Activated CD8-positive, alpha-beta memory T cell treated with anti-CD3 and anti-CD28 coated beads for 1 hour (primary cell): Measurements from ENCODE around the gene IKZF2.

Source experiments
- DNase-seq, 2 donors: peaks; one replicate each; pipeline ENCODE4 v3.0.0-alpha.2; 2020; ENCODE audit warnings: low read depth in 1 of 2; ENCODE audit errors: extremely low read depth in 1 of 2

IKZF2 gene

DNA sequence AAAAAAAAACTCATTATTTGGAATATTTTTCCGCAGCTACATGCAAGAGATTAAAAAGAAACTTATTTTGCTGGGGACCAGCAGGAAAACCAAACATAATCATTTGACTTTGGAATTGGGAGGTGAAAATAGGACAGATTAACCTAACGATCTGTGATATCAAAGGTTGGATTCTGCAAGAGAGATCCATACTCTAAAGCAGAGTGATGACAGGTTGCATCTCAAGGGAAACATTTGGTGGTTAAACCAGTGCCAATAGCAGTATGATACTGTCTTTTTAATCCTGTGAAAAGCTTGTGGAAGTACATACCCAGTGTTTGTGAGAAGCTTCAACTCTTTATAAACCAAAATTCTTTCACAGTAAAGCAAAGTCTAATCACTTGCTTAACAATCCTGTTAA is 5.3 kb upstream of the IKZF2 start:
- no peak for DNase-seq

DNA sequence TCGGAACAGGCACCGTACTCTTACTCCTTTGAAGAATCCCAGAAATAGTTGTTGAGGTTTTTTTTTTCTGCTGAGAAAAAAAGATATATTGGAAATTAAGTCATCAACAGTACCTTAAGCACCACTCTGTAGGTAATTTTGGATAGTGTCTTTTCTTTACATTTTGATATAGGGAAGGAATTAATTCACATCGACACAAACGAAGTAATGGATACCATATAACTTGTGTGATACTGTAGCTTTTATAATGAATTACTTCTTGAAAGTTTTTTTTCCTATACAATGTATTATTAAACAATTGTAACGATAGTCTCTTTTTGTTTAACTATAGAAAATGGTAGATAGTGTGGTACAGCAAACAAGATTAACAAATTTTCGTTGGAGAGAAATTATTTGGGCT is 1.5 kb upstream of the IKZF2 start:
- no peak for DNase-seq

DNA sequence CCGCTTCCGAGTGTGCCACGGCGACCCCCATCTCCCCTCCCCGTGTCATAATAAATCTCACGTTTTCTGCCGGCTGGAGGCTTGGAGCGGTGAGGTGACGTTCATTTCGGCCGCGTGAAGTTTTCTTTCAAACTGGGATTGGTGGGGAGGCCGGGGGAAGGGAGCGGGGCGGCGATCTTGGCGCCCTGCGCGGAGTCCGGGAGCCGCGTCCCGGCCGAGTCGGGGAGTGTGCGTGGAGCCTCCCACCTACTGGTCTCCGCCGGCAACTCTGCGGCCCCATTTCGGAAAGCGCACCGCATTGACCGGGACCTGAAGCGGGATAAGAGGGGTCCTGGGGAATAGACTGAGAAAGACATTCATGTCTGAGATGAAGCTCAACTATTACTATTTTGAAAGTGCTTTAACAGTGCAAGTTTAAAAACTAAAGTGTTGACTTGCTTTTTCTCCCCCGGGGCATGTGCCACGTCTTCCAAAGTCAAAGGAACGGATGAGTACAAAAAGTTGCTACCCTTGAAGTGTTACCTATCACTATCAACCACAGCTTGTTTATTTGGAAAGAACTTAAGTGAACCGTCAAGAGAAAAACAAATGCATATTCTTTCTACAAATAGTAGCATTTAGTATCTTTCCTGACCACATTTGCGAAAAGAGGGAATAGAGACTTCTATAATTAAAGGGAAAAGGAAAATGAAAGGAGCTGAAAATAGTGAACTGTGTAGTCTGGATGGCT is 818 bp upstream of the IKZF2 start:
- peak in 1 of 2 donors; percentile 14 for DNase-seq

DNA sequence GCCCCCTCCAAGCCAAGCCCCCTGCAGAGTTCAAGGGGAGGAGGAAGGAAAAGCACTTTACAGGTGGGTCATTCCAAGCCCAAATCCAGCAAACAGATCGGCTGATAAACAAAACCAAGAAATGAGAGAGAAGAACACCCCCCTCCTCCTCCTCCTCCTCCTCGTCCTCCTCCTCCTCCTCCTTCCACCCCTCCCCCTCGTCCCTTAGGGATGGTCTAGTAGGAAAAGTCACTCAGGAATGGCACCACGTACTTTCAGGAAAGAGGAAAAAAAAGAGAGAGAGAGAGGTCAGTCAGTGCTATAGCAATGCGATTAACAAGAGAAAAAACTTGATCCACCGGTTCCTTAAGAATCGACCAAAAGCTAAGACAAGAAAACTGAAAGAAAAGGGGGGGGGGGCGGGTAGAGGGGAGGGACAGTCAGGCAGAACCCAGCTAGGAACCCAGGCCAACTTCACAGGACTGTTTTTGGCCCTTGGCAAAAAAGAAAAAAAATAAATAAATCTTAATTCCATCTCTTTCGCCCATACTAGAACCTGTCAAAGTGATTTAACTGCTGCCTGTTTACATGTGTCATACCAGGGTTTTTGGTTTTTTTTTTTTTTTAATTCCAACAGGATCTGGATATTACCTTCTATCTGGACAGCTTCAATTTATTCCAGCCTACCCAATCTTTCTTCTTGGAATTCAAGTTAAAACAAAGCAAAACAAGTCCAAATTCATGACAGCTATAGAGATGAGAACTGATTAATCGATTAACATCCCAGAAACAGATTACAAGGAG is 906 bp downstream of the IKZF2 start:
- DNase-seq: no peak

DNA sequence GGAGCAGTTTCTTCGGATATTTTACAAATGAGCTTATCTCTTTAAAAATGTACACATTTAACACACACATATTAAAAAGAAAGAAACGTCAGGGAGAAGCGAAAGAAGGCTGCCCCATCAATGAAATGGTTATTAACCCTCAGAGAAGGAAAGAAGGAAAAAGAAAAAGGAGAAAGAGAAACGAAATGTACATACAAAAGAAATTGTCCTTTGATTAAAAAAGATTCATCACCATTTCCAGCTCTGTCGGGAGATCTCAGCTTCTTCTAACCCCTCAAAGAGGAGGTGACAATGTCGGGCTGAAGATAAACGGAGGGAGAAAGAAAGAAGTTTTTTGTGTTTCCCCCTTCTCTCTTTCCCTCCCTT is 1.5 kb downstream of the IKZF2 start:
- DNase-seq: no peak

DNA sequence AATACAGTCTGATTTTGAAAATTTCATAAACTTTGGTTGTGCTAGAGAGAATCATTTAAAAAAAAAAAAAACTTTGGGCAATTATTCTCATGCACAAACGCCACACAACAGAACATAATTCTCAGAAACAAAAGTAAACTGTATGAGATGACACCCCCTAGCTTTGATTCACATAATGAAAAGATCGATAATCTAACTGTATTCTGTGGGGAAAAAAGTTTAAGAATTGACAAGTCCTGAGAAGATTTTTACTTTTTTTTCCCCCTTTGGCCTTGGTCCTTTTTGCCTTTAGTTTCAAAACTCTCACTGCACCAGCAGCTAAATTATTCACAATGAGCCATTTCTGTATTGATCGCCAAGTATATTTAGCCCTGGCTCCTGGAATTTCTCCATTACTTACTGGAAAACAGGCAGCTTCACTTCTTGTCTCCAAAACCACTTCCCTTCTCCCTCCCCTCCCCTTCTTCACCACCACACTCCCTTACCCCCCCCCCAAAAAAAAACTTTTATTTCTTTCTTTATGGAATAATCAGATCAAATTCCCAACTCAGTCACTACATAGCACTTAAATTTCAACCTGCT is 2.0 kb downstream of the IKZF2 start:
- DNase-seq: no peak

DNA sequence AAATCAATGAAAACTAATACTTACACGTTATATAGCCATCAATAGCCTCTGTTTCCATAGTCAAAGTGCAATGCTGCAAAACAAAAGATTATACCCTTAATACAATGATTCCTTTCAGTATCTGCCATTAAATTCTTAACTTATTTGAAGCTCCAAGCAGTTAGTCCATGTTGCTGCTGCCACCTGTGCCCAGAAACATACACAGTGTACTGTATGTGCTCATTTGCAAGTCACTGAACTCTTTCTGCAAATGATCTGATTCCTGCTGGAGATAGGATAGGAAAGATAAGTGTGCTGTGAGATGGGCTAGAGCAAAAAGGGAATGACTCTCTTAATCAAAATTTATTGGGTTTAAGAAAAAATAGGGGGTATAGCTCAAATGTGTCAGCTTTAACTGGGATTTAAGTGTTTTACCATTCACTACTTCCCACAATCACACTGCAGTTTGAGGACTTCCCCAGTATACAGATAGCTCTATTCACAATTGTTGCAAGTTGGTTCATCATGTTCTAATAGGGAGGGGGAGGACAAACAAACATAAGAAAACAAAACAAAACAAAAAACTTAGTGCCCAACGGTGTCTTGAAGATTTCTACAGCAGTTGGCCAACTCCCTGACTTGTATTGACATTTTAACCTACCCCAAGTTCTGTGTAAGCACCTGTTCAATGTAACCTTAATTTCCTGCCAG is 2.7 kb downstream of the IKZF2 start:
- no peak for DNase-seq

DNA sequence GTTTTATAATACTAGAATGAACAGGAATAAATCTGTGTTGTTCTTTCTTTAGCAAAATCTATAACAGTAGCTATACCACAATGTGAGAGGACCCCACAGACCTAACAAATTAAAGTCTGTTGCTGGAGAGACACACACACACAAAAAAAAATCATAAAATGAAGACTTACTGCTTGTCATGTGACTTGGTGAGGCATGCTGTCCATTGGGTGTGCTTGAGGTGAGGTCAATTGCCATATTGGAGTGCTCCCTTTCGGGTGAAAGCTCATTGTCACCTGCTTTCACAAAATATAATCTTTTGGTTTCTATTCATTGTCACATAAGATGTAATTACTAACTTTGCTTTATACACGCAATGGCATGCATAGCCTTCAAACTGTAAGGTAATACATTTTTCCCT is 3.9 kb downstream of the IKZF2 start:
- no peak for DNase-seq

DNA sequence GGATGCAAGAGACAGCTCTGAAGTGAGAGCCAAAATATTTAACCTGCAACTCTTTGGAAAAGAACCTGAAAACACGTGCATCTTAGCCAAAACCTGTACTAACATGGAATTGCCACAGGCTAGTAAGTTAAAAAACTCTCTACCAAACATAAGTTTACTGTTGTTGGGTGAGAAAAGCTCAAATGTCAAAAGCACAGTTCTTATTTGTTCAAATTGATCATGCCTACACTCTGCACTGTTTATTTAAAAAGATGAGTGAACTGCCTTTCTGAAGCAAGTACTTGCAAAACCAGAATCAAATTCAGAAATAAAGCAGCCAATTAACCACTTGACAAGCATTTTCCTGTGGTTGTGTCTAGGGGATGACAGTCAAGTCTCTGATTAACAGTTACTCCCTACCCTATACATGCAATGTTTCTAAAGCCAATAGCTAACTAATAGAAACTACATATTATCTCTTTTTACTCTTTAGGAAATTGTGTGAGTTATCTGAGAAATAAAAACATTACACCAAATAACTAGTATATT is 5.6 kb downstream of the IKZF2 start:
- no peak for DNase-seq

DNA sequence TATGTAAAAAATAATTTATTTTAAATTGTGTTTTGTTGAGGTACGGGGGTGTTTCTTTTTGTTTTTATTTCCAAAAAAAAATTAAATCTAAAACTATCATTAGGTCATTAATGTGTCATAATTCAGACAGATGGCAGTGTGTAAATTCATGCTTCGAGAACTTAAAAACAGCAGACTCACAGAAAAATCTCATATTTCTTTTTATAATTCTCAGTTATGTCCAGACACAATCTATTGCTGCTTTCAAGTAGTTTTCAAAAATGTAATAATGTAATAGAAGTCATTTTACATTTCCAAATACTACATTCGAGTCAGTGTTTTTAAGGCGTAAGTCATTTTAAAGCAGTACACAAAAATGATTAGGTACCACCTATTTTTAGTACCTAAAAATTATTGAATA is 14.3 kb downstream of the IKZF2 start:
- DNase-seq: no peak

DNA sequence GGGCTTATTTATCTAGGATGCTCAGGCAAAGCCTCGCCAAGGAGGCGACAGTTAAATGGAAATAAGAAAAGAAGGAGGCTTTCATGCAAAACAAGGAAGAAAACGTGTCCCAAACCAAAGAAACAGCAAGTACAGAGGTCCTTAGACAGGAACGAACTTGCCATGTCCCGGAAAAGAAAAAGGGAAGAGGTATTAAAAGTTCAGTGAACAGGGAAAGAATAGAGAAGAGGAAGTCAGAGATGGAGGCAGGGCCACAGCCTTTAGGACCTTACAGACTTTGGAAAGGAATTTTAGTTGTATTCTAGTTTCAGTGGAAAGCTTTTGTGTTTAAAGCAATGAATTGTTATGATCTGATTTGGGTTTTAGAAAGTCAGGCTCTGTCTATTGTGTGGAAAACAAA is 22.1 kb downstream of the IKZF2 start:
- no peak for DNase-seq

DNA sequence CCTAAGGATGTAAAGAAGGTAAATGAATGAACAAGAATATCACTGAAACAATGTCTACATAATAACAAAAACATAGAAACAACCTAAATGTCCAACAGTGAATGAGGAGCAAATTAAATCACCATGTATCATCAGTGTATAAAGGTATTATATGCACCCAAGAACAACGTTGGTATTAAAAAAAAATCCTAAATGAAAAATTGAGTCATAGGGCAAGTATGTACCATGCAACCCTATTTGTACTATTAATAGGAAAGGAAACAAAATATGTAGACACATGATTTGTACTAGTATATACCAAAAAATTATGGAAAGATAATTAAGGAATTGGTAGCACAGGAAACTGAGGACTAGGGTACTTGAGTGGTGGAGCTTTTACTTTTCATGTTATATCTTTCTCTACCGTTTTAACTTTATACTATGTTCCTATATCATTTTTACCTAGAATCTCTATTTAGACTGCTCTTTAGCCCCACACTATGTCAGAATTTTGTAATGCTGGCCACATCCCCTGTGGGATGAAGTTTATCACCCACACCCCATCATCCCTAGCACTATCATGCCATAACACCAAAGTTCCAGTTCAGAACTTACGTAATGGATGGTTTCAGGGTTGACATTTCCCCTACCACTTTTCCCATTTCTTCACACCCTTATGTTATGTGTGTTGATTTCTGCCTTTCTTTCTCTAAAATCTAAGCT is 25.6 kb downstream of the IKZF2 start:
- DNase-seq: no peak

DNA sequence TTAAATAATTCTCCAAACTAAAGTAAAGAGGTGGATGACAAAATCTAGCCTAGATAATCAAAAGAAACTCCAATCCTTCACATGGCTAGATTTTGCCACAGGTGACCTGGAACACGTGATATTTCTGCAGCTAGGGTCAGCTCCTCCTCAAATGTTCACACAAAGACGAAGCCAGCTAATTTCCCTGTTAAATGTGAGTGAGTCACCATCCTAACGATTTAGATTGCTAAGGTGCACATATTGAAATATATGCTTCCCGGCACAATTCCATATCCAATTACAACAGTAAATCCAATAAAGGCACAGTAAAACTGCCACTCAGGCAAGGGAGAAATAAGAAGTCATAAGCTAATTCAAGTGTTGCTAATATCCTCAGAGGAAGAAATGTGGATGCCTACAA is 28.7 kb downstream of the IKZF2 start:
- no peak for DNase-seq

DNA sequence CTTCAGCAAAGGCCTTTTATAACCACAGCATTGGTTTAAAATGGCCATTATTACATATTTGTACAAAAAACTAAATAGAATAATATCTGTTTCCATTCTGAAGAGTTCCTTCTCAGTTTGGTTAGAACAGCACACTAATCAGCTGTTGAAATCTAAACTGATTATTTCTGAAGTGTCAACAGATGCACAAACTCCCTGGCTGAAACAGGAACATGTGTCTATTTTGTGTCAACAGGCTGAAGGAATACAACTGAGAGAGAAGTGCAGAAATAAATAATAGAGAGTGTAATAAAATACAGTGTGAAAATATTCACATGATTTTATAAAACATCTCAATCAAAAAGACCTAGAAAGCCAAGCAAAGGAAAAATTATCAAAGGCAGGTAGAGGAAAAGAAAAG is 29.7 kb downstream of the IKZF2 start:
- no peak for DNase-seq

DNA sequence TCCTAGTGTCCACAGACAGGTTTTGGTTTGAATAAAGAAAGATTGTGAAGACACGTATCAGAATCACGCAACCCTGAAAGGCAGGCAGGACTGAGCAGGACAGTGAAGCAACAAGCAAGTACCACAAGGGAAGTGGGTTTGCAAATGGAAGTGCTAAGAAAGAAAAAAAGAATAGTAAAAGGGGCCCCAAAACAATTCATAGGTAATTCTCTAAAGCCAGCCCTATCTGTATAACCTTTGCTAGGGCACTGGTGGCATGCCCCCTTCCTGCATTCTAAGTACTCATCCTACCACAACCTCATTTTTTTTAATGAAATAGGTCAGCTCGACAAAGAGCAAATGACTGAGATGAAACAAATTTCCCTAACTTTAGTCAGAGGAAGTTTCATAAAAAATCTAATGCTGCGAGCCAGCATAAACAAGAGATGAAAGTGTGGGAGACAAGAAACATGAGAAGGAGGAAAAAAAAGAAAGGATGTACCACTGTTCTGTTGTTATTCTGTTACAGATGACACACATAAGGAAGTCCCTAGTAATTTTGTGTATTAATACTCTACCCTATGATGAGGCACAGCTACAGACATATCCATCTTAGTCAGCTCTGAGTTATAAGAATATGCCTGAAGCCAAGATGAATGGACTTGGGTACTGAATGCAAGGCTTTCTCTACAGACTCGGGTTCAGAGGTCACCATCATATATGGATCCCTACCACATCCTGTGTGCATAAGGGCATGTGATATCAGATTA is 32.2 kb downstream of the IKZF2 start:
- no peak for DNase-seq

DNA sequence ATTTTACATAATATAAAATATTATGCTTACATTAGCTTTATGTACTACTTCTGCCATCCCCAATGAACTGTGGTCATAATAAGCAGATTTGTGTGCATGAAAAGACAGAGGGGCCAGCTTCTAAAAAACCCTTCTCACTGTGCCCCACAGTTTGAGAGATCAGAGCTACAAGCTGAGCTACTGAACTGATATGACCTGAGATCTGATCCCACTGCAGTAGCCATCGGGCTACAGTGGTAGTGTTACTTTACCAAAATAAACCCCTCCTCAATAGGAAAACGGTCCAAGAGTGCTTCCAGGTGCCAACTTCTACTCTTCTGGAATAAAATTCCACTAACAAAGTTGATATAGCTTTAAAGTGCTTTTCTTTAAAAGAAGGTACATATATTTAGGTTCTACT is 43.1 kb downstream of the IKZF2 start:
- no peak for DNase-seq

DNA sequence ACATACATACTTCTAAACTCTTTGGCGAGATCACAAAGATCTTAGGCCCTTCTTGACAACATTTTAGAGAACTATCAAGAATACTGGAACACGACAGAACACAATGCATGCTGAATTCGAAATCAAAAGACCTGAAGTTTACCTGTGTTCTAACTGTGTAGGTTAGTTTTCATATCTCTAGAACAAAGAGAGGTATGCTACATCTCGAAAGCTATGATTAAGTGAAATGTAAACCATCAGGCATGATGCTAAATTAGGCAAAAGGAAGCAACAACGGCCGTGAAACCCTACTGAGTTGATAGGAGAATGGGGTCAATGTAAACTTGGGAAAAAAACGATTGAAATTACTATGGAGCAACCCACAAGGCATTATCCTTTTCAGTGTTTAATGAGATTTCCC is 43.7 kb downstream of the IKZF2 start:
- no peak for DNase-seq

DNA sequence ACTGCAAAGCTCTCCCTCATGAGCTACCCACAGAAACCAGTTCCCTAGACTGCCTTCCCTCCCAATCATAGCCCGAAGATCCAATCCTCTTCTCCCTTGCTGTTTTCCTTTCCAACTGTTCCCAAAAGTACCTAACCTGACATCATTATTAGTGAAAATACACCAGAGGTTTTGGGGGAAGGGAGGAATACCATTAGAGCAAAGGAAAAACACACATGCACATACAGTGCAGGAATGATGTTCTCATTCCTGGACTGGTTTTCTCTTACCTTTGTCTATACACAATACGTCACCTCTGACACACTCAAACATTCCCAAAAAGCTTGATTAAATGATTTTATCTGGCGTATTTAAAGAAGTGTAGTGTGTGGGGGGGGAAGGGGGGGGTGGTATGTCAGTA is 46.2 kb downstream of the IKZF2 start:
- no peak for DNase-seq

DNA sequence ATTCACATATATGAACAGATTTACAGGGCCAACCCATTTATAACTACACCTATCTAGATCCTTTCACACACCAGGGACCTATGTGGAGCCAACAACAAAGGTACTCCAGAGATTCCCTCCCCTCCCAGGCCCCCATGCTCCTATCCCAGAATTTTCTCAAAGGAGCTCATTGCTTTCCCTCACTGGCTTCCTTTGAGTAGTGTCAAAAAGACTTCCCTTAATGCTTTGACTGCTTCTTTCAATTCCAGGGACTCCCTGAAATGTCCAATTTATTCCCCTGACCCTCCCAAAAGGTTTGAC is 46.6 kb downstream of the IKZF2 start:
- DNase-seq: no peak
